Activated naive CD8-positive, alpha-beta T cell treated with anti-CD3 and anti-CD28 coated beads, Interleukin-2, amount 50 U/mL, for 24 hours (primary cell): ENCODE measurements around the gene ATE1.
"Not testable (repeated sequence)": the region's sequence is repeated elsewhere in the genome, so short reads cannot be mapped to it uniquely, and the experiment has no call there.

ENCODE experiments used
- ATAC-seq: fragments of 150-1000 bp; cut with Tn5 transposase; one replicate; pipeline ENCODE4 v1.10.0; 2021
- DNase-seq: peaks from one replicate; pipeline ENCODE4 v3.0.0; 2021
- H3K27ac Mint-ChIP-seq: one replicate; pipeline ENCODE4 v1.8.0; 2021; ENCODE audit warnings: mild to moderate bottlenecking, mixed read lengths
- H3K27me3 Mint-ChIP-seq: one replicate; pipeline ENCODE4 v1.8.0; 2021; ENCODE audit warnings: mixed read lengths
- H3K36me3 Mint-ChIP-seq: one replicate; pipeline ENCODE4 v1.8.0; 2021; ENCODE audit warnings: low read depth, mixed read lengths
- H3K4me1 Mint-ChIP-seq: one replicate; pipeline ENCODE4 v1.8.0; 2021; ENCODE audit warnings: mixed read lengths
- H3K4me3 Mint-ChIP-seq: one replicate; pipeline ENCODE4 v1.8.0; 2021; ENCODE audit warnings: mild to moderate bottlenecking, moderate library complexity, mixed read lengths
- H3K9me3 Mint-ChIP-seq: one replicate; pipeline ENCODE4 v1.8.0; 2021; ENCODE audit warnings: mixed read lengths

Gene ATE1

DNA sequence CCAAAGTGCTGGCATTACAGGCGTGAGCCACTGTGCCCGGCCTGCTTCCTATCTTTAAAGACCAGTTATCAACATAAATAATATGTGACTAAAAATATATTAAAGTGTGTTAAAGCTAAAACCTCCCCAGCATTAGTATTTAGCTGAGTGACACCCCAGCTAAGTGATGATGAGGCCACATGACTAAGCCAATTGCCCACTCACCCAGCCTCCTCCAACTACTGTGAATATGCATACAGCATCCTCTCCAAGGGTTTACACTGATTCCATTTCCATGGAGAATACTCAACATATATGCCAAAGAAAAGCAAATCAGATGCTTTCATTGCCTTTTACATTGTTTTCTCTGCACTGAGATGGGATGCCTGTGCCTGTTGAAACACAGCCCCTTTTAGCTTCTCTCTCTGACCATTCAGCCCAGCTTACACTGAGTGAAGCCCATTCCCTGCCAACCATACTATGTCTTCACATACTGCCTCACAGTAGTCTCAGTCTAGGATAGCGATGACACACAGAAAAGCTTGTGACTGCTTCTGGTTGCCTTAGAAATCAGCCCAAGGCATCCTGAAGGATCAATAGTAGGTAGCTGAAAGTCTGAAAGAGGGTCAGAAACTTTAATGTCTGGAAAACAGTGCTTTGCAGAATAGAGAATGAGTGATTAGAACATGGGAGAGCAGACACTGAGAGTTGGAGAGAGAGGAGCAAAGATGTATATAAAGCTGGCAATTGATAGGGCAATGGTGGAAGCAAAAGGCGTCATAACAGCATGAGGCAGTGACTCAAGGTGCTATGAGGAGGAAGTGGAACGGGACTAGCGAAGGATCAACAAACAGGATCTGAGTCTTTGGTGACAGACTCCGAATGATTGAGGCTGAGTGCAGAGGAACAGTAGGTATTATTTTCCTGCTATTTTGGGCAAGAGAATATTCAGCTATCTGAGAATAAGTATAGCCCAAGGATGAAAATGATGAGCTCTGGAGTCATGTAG, 19.8 kb upstream of the ATE1 start:
- DNase-seq (no peak), ATAC-seq (no peak)
- no peaks in the 10 kb centered on the region for H3K36me3 Mint-ChIP-seq
- no peaks in the 10 kb centered on the region for H3K4me1 Mint-ChIP-seq
- no peak overlapping the region for H3K27ac Mint-ChIP-seq
- H3K9me3 Mint-ChIP-seq: no peaks in the 10 kb centered on the region
- H3K27me3 Mint-ChIP-seq: peaks cover under 1% of the 10 kb centered on the region
- H3K4me3 Mint-ChIP-seq: no peak overlapping the region

DNA sequence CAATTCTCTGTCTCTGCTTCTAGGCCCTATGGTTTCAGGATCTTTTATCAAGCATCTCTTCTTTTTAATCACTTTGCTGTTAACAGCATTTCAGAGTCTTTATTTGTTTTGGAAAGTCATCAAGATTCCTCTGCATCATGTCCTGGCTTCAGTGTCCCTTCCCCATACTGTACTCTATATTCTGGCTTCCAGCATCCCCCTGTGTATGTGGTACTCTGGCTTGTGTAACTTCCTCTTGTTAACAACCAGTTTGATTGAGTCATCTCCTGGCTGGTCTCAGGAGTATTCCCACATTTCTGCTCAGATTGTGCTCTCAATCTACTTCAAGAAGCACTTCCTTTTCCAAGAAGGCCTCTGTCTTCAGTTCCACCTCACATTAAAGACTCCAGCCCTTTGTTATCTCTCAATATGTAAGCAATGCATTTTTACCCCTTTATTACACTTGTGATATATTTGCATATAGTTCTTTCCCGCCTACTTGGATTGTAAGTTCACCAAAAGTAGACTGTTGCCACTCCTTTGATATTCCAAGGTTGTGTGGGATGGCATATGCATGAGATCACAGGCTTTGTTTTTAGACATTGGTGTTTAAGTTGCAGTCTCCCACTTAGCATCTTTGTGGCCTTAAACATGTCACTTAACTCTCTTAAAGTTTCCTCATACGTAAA, 15.1 kb upstream of the ATE1 start:
- Mint-ChIP-seq H3K36me3 (no peaks in the 10 kb centered on the region), H3K9me3 (no peaks in the 10 kb centered on the region), H3K4me1 (no peaks in the 10 kb centered on the region), H3K4me3 (no peak overlapping the region), H3K27me3 (peaks cover 12% of the 10 kb centered on the region), H3K27ac (no peak overlapping the region)
- DNase-seq: no peak
- ATAC-seq: no peak

DNA sequence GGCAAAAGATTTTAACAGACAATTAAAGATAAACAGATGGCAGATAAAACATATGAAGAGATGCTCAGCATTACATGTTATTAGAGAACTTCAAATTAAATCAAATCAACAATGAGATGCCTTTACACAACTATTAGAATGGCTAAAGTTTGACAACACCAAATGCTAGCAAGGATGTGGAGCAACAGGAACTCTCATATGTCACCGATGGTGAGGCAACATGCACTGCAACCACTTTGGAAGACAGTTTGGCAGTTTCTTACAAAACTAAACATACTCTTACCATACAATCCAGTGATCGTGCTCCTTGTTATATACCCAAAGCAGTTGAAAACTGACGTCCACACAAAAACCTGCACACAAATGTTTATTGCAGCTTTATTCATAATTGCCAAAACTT, 13.7 kb upstream of the ATE1 start:
- Mint-ChIP-seq H3K4me1 (no peaks in the 10 kb centered on the region), H3K4me3 (no peak overlapping the region), H3K36me3 (no peaks in the 10 kb centered on the region), H3K9me3 (no peaks in the 10 kb centered on the region), H3K27ac (no peak overlapping the region), H3K27me3 (peaks cover 13% of the 10 kb centered on the region)
- no peak for DNase-seq
- no peak for ATAC-seq

DNA sequence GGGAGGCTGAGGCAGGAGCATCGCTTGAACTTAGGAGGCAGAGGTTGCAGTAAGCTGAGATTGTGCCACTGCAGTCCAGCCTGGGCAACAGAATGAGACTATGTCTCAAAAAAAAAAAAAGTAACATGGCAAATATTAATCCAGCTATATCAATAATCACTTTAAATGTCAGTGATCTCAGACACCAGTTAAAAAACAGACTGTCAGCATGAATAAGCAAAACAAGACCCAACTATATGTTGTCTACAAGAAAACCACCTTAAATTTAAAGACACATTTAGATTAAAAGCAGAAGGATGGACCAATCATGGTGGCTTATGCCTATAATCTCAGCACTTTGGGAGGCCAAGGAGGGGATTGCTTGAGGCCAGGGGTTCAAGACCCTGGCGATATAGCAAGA, 8.5 kb upstream of the ATE1 start:
- ATAC-seq: no peak
- no peaks in the 10 kb centered on the region for H3K4me1 Mint-ChIP-seq

DNA sequence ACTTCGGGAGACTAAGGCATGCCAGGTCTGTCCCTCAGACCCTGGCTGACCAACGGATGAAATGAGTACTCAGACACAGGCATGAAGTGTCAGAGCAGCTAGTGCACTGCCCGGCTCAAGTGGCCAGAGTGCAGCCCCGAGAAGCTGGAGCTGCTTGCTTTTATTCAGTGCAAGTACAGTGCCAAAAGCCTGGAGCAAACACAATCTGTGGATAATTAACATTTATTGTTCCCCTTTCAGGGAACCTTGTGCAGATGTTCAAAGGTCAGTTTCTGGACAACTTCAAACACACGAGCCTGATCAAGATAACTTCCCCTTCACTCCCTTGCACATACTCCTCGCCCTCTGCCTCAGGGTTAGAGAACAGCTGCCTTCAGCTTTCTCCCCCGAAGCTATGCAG, 7.9 kb upstream of the ATE1 start:
- DNase-seq: no peak

More for the DNA sequence above, 8.5 kb upstream of the ATE1 start:
- DNase-seq: no peak
- Mint-ChIP-seq H3K9me3 (no peaks in the 10 kb centered on the region), H3K4me3 (no peak overlapping the region), H3K27me3 (peaks cover 11% of the 10 kb centered on the region), H3K27ac (no peak overlapping the region), H3K36me3 (no peaks in the 10 kb centered on the region)

DNA sequence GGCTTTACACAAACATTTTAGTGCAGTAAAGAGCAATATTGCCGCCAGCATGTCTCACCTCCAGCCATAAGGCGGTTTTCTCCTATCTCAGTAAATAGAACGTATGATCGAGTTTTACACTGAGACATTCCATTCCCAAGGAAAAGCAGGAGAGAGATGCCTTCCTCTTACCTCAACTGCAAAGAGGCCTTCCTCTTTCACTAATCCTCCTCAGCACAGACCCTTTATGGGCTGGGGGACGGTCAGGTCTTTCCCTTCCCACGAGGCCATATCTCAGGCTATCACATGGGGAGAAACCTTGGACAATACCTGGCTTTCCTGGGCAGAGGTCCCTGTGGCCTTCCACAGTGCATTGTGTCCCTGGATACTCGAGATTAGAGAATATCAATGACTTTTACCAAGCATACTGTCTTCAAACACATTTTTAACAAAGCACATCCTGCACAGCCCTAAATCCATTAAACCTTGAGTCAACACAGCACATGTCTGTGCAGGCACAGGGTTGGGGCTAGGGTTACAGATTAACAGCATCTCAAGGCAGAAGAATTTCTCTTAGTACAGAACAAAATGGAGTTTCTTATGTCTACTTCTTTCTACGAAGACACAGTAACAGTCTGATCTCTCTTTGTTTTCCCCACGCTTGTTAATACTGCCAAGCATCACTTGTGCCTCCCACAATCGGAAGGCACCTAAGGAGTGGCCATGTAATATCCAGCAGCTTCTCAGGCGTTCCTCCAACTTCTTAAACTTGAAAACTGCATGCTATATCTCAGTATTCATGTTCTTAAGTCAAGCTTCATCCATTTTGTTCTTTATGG, 2.6 kb upstream of the ATE1 start:
- not testable (repeated sequence) for H3K27ac Mint-ChIP-seq, H3K4me3 Mint-ChIP-seq, H3K27me3 Mint-ChIP-seq, H3K36me3 Mint-ChIP-seq, DNase-seq, H3K9me3 Mint-ChIP-seq, ATAC-seq
- H3K4me1 Mint-ChIP-seq: peaks cover 26% of the 10 kb centered on the region

More for the DNA sequence above, 7.9 kb upstream of the ATE1 start:
- Mint-ChIP-seq H3K4me3 (no peak overlapping the region), H3K27ac (no peak overlapping the region), H3K4me1 (no peaks in the 10 kb centered on the region), H3K9me3 (no peaks in the 10 kb centered on the region), H3K27me3 (peaks cover 11% of the 10 kb centered on the region), H3K36me3 (no peaks in the 10 kb centered on the region)
- no peak for ATAC-seq

DNA sequence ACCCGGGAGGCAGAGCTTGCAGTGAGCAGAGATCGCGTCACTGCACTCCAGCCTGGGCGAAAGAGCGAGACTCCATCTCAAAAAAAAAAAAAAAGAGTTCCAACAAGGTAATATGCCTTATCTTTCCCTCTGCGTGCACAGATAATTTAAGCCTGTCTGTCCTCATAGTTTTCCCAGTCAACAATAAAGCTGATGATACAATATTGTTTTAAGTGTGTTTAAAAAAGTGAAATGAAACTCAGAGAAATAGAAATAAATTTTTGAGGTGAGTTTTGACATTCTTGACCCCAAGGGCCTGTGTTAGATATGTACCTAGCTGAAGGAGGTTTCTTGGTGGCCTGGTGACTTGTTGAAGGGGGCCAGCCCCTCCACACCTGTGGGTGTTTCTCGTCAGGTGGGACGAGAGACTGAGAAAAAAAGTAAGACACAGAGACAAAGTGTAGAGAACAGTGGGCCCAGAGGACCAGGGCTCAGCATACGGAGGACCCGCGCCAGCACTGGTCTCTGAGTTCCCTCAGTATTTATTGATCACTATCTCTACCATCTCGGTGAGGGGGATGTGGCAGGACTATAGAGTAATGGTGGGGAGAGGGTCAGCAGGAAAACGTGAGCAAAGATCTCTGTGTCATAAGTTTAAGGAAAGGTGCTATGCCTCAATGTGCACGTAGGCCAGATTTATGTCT, 1.9 kb upstream of the ATE1 start:
- peak overlapping the region; percentile 90 for H3K4me3 Mint-ChIP-seq
- H3K27me3 Mint-ChIP-seq, H3K9me3 Mint-ChIP-seq, DNase-seq, ATAC-seq, H3K36me3 Mint-ChIP-seq: not testable (repeated sequence)
- H3K27ac Mint-ChIP-seq: peak overlapping the region; percentile 25
- H3K4me1 Mint-ChIP-seq: peaks cover 30% of the 10 kb centered on the region

DNA sequence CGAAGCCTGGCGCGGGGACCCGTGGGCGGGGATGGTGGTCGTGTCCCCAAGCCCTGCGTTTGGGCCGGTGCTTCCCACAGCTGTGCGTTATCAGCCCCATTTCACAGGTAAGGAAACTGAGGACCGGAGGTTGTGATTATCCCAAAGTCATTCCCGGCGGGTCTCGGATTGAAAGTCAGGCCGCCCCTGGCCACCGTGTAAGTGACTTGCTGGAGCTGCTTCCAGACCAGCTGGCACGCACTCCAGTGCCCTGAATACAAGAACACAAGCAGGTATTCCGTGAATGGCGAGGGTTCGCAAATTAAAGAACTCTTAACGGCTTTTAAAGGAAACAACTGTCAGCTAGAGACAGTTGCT, 675 bp upstream of the ATE1 start:
- peak overlapping the region; percentile 90 for H3K4me3 Mint-ChIP-seq
- H3K4me1 Mint-ChIP-seq: peaks cover 30% of the 10 kb centered on the region
- peak; percentile 1 for ATAC-seq
- H3K27ac Mint-ChIP-seq: peak overlapping the region; percentile 95
- peaks cover 5% of the 10 kb centered on the region for H3K36me3 Mint-ChIP-seq
- DNase-seq: no peak
- no peaks in the 10 kb centered on the region for H3K27me3 Mint-ChIP-seq
- H3K9me3 Mint-ChIP-seq: no peaks in the 10 kb centered on the region

DNA sequence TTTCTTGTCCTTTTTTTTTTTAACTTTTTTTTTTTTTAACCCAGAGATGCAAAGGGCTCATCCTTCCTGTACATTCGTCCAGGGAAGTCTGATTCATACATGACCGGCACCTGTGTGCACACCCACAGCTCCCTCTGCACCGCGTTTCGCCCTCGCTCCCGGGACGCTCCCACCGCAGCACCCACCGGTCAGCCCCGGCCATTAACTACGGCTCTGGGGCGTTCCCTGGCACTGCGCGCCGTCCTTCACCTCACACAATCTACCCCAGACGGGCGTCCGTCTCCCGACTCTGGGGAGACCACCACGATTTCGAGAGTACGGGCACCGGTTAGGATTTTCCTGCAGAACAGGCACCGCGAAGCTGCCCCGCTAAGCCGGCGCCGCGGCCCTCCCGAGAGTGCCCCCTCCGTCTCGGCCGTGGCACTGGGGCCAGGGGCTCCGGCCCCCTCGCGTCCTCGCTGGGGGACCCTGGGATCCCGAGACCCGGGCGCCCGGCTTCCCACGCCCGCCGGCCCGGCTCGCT, 452 bp downstream of the ATE1 start:
- Mint-ChIP-seq H3K4me3 (peak overlapping the region; percentile 90), H3K36me3 (peaks cover 13% of the 10 kb centered on the region), H3K4me1 (peaks cover 32% of the 10 kb centered on the region), H3K27me3 (no peaks in the 10 kb centered on the region), H3K27ac (peak overlapping the region; percentile 94), H3K9me3 (no peaks in the 10 kb centered on the region)
- peak; percentile 55 for DNase-seq
- ATAC-seq: peak; percentile 56

DNA sequence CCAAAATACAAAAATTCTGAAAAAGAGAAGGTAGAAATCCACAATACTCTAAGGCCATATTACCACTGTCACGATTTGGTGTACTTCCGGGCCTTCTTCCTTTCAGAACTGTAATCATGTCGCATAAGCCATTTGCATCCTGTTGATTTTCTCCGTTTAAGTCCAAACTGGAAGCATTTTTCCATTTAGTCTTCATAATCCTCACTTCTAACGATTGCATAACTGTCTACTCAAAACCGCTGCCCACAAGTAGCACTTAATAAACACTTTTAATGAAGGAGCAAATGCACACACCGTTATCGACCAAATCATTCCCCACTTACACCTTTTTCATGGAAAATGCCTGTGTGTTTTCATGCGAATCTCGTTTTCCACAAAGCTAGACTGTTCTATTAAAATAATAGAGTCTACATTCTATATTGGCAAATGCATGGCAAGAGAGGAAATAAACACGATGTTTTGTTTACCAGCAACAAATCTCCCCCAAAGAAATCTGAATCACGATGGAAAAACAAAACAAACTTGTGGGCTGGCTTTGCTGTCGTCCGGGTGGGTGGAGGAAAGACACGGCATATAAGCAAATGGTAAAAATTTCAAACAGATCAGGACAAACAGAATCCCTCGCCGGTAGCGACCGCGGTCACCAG, 1.0 kb downstream of the ATE1 start:
- DNase-seq: no peak
- H3K4me3 Mint-ChIP-seq: peak overlapping the region; percentile 90
- ATAC-seq: no peak
- no peaks in the 10 kb centered on the region for H3K27me3 Mint-ChIP-seq
- peaks cover 14% of the 10 kb centered on the region for H3K36me3 Mint-ChIP-seq
- H3K9me3 Mint-ChIP-seq: no peaks in the 10 kb centered on the region
- peaks cover 32% of the 10 kb centered on the region for H3K4me1 Mint-ChIP-seq
- peak overlapping the region; percentile 94 for H3K27ac Mint-ChIP-seq

DNA sequence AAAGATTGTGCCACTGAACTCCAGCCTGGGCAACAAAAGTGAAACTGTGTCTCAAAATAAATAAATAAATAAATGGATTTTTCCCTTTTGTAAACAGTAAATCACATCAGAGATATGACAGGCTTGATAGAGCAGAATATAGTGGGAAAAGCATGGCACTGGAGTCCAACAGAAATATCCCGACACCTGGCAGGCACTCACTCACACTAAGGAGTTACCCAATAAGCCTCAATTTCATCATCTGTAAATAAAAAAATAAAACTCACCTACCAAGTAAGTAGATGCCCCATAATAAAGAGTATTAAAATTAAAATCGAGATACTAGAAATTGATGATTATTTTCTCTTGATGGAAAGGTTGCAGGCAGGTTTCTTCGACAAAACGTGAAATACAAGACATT, 1.7 kb downstream of the ATE1 start:
- Mint-ChIP-seq H3K9me3 (no peaks in the 10 kb centered on the region), H3K4me3 (peak overlapping the region; percentile 90), H3K36me3 (peaks cover 16% of the 10 kb centered on the region), H3K27me3 (no peaks in the 10 kb centered on the region), H3K27ac (no peak overlapping the region), H3K4me1 (peaks cover 32% of the 10 kb centered on the region)
- DNase-seq (no peak), ATAC-seq (no peak)

DNA sequence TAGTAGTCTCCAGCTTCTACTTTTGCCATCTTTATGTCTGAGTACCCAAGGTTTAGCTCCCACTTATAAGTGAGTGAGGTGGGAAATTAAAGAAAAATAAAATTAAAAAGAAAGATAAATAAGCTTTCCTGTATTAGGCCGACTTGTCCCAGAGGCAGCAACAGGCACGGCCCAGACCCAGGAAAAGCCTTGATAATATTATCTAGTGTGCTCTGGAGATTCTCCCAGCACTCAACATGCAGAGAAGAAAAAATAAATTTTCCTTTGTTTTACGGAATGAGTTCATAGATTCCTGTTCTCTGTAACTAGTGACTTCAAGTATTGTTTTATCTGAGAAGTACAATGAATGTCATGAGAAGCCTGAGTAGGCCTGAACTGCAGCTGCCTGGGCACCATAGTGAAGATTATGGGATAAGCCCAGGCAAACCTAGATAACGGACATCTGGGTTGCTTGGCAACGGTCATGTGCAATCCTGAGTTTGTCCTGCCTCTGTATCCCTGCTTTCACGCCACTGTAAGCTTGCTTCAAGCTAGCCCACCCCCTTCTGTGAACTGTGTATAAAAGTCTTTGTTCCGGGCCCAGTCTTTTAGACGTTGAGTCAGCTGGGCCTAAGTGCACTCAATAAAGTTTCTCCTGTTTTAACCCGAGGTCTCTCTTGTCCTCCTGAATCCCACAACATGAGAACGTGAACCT, 6.4 kb downstream of the ATE1 start:
- ATAC-seq: no peak
- Mint-ChIP-seq H3K4me1 (peaks cover 14% of the 10 kb centered on the region), H3K9me3 (no peaks in the 10 kb centered on the region), H3K4me3 (no peak overlapping the region), H3K36me3 (peaks cover 28% of the 10 kb centered on the region), H3K27me3 (no peaks in the 10 kb centered on the region), H3K27ac (no peak overlapping the region)
- DNase-seq: no peak

DNA sequence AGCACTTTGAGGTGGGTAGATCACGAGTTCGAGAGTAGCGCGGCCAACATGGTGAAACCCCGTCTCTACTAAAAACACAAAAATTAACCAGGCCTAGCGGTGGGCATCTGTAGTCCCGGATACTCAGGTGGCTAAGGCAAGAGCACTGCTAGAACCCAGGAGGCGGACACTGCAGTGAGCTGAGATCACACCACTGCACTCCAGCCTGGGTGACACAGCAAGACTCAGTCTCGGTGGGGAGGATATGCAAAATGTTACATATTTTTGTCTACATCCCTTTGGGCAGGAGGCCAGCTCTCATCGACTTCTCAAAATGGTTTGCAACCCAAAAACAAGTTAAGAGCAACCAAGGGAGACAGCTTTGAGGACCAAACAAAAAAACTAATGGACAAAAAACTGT, 8.2 kb downstream of the ATE1 start:
- ATAC-seq: no peak

More for the DNA sequence above, 8.2 kb downstream of the ATE1 start:
- H3K9me3 Mint-ChIP-seq: no peaks in the 10 kb centered on the region
- no peaks in the 10 kb centered on the region for H3K27me3 Mint-ChIP-seq
- no peak for DNase-seq
- H3K4me3 Mint-ChIP-seq: no peak overlapping the region
- no peak overlapping the region for H3K27ac Mint-ChIP-seq
- peaks cover 37% of the 10 kb centered on the region for H3K36me3 Mint-ChIP-seq
- peaks cover 7% of the 10 kb centered on the region for H3K4me1 Mint-ChIP-seq
